ENCODE measurements around the gene UXT.
"Not testable (repeated sequence)": the region's sequence is repeated elsewhere in the genome, so short reads cannot be mapped to it uniquely, and the experiment has no call there.

Gene UXT

GRCh38 chrX:47618923-47619485 is 40.0 kb downstream of the UXT start:
- DNase-seq (ENCODE audit: low read depth, low spot score), result no peak

DNA sequence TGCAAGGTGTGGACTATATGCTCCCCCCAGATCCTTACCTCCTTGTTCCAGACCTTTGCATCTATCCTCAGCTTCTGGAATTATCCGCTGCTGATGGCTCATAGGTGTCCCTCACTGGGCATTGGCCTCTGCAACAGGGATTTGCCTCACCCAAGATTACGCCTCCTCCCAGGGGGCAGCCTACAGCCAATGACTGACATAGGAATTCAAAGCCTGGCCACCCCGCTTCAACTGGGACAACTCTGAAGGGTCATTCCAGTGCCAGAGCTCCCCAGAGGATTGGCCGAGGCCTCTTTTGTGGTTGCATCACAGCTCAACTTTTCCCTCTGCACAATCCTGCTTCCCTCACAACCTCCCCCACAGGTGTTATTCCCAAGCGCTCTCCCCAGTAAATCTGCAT is 44.4 kb downstream of the UXT start:
- DNase-seq (ENCODE audit: low read depth, low spot score), result no peak

- DNase-seq (ENCODE audit: low read depth, low spot score), result no peak
These were observed 45.9 kb downstream of the UXT start for GRCh38 chrX:47613082-47613481.

GRCh38 chrX:47612418-47612817 is 46.6 kb downstream of the UXT start:
- no peak for DNase-seq (ENCODE audit: low read depth, low spot score)

- DNase-seq (ENCODE audit: low read depth, low spot score), result no peak
These were observed 47.1 kb downstream of the UXT start for GRCh38 chrX:47611926-47612325.

DNA sequence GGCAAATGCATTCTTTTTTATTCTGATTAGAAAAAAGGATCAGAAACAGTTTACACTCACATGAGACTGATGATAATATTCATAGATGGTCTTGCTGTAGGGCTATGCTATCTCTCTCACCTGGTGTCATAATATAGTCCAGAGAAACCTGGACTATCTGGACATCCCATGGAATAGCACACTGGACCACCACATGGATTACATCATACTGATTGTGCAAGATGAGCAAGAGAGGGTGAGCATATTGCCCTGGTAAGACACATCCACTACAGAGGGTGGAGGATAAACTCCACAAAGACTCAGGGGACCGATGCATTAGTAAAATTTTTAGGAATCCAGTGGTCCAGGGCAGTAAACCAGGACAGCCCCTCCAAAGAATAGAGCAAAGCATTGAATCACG is 47.5 kb downstream of the UXT start:
- DNase-seq (ENCODE audit: low read depth, low spot score), result no peak

- no peak for DNase-seq (ENCODE audit: low read depth, low spot score)
These were observed 48.5 kb downstream of the UXT start for GRCh38 chrX:47610511-47610910.

GRCh38 chrX:47608130-47608810 is 50.7 kb downstream of the UXT start:
- DNase-seq (ENCODE audit: low read depth, low spot score), result no peak

DNA sequence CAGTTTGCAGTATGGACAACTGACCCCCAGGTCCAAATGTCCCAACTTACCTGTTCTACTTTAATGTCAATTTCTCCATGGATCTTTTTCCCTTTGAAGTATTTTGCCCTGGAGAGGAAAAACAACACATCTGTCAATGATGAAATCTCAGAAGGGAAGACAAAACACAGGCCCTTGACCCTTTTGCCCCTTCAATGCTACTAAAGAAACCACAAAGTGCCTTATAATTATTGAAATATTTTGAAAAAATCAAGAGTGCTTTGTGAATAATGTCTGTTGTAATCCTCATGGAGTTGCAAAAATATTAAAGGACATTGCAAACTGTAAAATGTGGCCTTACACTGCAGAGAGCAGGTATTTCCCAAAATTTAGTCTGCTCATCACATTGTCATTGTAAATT is 51.9 kb downstream of the UXT start:
- DNase-seq (ENCODE audit: low read depth, low spot score), result no peak

DNA sequence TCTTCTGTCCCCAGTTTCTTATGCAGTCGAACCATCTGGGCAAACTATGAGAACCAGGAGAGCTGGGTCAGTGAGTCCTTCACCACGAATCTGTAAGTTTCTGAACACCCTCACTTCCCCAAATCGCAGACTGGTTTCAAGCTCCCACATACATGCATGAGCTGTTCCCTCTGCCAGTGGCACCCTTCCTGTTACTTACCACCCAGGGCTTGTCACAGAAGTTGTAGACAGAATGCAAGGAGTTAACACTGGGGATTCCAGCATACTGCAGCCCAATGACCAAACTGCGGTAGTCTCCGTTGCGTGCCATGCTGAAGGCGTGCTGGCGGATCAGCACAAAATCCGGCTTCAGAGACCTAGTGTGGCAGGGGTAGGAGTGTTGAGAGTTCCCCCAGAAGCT is 54.0 kb downstream of the UXT start:
- DNase-seq (ENCODE audit: low read depth, low spot score), result no peak

GRCh38 chrX:47603125-47603524 is 55.9 kb downstream of the UXT start:
- DNase-seq (ENCODE audit: low read depth, low spot score), result not testable (repeated sequence)

Measured in smooth muscle cell of the brain vasculature (primary cell).